Measurements from ENCODE around the gene NELFCD.
"Not testable (repeated sequence)": the region's sequence is repeated elsewhere in the genome, so short reads cannot be mapped to it uniquely, and the experiment has no call there.

Gene NELFCD

DNA sequence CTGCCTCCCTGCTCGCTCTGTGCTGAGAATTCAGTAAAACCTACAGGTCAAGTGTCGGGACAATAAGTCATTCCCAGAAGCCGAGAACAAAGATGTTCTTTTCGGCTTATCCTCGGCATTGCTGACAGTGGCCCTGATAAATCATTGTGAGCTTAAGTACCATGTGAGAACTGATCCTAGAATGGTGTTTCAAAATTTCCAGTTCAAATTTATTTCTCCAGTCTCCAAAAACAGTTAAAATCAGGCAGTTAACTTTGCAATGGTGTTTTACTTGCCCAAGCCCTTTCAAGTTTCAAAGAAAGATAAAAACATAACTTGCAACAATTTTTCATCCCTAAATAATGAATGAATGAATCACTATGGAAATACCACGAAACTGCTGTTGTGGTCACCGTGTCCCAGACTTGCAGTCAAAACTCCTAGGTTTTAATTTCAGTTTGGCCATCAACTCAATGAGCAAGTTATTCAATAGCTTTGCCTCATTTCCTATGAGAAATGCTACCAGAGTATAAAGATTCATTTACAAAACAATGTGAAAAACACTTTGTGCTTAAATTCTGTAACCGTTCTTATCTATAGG, 46.8 kb downstream of the NELFCD start:
- DNase-seq: no peak

DNA sequence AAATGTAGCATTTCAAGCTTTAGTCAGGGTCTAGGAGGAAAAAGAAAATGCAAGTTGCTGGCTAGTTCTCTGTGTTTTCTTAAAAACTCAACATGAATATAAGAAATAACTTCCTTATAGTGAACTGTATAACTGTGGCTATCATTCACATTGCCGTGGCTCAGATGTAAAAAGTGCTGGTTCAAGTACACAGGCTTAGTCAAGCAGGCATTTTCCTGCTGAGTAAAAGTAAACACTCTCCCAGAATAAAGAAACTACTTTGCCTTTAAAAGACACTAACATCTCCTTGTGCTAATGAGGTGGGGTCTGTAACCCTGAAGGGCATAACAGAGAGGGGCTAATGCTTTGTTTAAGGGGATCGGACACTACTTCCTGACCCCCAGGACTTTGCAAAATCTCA, 47.8 kb downstream of the NELFCD start:
- DNase-seq: no peak

DNA sequence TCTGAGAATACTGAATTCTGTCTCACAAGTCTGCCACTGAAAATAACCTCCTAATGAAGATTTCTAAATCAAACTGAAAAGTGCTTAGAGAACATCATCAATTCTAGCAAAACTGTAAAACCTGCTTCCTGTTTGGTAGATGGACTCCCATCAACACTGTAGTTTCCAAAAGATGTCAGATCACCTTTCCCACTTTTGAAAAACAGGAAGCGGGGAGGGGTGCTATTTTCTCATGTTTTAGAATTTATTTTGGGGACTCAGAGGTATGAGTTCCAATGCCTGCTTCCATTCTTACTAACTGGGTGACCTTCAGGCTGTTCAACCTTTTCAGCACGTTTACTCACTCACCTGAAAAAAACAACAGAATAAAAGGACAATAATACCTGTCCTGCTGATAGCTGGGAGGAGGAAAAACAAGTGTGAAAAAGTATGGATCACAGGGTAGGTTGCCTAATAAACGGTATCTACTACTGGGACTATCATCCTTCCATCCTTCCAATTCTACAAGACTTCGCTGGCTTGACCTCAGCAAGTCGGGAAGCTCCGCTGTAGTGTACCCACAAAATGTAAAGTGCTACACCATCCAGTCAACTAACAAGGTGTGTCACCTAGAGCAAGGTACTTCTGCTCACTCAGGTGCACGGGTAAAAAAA, 50.0 kb downstream of the NELFCD start:
- DNase-seq: no peak

DNA sequence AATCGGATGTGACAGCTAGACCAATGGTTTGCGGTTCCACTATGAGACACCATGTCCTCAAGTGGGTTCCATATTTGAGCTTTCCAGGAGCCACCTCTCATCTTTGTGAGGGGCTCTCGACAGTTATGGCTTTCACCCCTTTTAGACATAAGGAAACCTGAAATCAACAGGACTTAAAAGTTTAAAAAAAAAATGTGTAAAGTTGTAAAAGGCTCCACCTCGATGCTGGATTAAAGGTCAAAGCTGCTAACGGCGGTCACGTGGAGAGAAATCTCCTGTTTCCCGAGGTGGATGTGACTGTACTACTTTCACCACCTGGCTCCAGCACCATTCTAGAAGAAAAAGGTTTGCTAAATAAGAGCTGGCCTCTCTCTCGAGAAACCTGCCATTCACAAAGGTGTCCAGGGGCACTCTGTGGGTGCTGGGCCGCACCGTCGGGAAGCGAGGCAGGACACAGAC, 50.5 kb downstream of the NELFCD start:
- DNase-seq: peak; percentile 46

DNA sequence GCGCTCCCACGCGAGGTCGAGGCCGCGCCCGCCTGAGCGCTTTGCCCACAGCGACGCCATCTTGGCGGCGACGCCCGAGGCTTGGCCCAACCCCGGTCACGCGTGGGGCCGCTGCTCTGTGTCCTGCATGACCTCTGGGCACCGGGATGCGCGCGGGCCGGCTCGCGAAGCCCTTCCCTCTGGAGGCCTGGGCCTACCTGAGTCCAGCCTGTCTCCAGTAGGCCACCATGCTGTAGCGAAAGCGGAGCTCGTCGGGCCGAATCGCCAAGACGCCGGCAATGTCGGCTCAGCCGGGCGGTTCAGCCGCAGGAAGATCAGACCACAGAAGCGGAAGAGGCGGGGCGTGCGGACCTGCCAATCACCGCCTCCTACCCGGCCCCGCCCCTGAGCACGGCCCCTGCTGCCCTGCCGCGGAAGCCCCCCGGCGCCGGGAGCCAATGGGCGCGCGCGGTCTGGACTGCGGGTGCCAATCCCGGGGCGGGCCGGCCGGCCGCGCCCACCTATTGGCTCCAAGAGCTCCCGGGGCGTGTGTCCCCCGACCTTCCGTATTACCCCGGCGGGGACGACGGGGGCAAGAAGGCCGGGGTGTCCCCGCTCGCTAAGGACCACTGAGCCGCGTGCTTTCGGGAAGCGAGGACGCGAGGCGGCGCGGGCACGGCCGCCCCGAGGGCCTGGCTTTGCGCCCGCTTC, 51.1 kb downstream of the NELFCD start, which contains the start of gene ATP5F1E:
ATP5F1E (minus strand) TSS at position 313 of the 690 bp plus-strand sequence; CDS start at position 229, 84 bp downstream.
- DNase-seq: peak; percentile 97

DNA sequence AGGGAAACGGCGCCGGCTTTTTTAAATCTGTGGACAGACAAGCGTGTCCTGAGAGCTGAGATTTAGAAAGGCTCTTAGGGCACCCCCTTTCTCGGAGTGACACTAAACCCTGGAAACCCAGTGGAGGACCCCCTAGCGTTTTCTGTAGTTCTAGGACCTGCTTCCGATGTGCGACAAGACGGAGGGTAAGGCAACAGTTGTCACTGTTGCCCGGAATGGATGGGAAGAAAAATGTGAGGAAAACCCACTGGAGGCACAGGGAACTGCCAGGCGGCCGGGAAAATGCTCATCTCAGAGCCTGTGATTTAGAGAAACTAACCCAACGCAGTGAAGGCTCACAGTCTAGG, 51.6 kb downstream of the NELFCD start:
- DNase-seq: no peak

DNA sequence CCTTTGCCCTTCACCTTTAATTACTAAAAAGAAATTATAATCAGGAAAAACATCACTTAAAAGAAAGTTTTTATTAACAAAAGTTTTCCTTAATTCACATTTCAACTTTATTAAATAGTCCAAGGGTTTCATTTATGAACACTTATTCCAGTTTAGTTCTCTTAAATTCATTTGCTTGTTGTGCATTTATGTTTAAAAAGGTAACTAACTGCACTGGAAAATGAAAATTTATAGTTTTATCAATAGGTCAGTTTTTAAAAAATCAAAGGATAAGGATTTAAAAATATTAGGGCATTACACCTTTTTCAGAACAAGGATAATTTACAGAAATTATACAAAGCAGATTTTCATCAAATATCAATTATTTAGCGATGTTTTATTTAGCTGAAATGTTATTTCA, 52.0 kb downstream of the NELFCD start:
- no peak for DNase-seq

DNA sequence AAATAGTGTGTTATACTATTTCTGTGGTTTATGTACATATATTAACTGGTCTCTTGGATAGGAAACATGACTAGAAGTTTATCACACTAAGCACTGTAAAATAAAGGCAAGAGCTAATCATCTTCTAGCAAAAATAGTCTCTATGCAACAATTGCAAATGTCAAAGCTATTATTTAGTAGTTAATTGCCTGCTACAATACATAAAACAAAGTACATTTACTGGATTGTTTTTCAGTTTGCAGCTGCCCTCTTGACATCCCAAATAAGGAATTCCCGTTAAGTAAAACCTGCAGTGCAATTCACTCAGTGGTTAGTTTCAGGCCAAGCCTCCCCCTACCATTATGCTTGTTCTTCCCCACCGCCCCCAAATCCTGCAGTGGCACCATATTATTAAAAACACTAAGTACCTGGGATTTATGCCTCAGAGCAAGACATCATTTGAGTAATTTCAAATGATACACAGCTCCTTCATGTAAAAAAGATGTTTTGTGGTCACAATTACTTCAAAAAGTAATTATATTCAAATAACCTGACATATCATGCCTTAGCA, 52.6 kb downstream of the NELFCD start:
- DNase-seq: no peak

DNA sequence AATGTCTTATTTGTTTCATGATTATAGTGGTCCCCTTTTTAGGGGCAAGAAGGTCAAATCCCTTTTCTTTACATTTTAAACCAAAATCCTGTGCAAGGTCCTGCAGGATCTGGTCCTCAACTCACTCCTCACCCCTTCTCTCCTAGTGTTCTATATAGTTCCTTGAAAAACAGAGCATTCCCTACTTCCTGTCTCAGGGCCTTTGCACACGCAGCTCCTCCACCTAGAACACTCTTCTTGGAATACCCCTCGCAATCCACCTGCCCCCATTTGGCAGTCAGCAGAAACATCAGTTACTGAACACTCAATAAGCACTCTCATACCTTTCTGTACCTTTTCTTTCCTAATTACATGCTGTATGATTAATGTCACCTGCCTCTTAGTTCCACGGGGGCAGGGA, 54.3 kb downstream of the NELFCD start:
- no peak for DNase-seq

DNA sequence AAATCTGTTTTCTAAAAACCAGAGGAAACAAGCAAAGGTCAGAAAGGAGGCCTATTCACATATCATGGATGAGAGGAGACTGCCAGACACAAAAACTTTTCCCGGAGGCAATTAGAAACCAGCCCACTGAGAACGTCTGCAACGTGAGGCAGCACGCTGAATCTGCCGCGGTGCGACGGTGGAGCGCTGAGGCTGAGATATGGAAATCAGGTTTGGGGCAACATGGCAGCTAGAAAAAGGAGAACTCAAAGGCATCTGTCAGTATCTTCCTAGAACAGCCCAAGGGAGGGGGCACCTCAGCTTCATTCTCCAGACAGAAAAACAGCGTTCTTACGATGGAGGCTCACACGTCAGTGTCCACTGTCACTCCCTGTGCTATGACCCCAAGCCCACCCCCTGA, 56.3 kb downstream of the NELFCD start:
- no peak for DNase-seq

DNA sequence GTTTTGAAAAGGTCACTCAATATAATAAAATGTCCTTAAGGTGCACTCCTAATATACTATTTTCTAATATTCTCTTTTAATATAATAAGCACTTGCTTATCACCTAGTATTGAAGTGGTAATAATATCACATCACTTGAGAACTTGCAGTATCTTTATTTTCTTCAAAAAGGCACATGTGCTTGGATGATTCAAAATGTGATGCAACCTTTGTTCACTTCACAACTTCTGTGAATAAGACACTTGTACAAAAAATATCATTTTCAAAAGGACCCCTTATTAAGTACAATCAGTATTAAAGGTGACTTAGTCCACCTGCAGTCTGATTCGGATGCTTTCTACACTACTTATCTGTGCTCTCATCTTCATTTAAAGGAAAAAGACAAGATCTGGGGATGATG, 58.2 kb downstream of the NELFCD start:
- DNase-seq: no peak

DNA sequence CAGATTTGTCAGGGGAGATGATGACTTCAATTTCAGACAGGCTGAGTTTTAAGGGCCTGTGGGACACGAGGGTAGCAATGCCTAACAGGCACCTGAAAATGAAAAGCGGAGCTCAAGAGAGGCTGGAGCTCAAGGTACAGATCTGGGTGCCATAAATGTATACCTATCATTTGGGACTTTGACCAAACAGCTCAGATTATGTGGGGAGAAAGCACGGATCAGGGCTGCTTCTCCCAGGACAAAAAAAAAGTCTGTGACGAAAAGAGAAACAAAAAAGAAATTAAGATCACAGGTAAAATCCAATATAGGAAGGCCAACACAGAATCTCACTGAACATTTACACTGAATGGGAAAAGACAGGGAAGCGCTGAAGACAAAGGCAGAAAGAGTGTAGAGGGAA, 59.6 kb downstream of the NELFCD start:
- no peak for DNase-seq

DNA sequence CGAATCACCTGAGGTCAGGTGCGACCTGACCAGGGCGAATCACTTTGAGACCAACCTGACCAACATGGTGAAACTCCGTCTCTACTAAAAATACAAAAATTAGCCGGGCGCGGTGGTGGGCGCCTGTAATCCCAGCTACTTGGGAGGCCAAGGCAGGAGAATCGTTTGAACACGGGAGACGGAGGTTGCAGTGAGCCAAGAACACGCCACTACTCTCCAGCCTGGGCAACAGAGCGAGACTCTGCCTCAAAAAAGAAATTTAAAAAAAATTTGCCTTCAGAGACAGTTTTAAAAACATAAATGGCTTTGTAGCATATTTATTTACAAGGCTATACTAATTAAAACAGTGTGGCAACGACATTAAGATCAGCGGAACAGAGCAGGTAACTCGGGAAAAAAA, 60.4 kb downstream of the NELFCD start:
- not testable (repeated sequence) for DNase-seq

DNA sequence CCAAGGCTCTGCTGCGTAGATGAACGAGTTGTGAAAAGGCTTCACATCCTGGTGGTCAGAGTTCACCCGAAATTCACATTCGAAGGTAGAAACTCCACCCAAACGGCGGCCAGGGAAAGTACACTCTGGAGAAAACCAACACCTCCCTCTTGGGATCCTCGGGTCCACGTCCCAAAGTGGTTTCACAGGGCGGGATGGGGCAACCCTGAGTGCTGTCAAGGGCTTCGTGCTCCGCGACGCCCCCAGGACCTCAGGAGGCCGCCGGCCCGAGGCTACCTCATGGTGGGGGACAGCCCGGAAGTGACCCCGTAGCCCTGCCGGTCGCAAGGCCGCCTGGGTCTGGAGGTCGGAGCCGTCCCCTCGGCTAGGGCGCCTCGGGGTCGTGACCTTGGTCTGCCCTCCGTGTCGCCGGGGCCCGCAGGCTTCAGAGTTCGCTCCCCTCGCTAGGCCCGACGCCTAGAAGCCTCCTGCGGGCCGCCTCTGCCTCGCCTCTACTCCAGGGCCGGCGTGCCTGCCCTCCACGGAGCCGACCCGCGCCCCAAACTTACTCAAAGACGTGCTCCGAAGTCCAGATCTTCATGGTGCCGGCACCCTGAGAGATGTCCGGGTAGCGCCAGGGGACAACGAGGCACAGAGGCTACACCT, 61.2 kb downstream of the NELFCD start, which contains the start of gene PRELID3B:
PRELID3B (minus strand) TSS at position 636 of the 645 bp plus-strand sequence; CDS start at position 580, 56 bp downstream.
- DNase-seq: peak; percentile 47

DNA sequence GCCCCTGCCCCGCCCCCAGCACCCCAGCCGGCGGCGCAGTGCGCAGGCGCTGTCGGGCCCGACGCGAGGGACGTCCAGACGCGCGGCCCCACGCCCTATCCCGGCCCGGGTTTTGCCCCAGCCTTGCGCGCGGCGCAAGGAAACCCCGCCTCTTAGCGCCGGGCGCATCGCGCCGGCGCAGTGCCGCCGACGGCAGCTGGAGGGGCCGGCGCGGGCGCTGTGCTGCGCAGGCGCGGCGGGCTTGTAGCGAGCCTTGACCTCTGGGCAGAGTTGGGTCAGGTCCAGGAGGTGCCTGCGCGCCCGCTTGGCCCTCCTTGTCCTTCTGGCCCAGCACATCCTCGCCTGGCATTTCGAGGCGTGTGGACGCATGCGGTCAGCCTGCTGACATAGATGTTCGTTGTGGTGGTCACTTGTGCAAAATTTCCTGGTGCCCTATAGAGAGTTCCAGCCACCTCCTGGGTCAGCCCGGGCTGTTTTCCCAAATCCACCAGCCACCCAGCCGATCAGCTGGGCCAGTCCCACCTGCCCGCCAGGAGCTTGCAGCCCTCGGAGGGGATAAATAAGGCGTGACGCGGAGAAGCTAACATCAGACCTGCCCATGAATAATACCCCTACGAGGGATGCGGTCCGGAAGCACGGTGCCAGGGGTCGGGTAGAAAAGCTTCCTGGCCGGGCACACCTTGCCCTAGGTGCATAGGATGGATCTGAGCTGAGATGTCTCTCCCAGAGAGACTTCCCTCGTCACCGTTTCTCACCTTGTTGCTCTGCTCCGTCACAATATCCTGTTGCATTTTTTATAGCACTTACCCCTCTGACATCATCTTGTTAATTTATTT, 62.0 kb downstream of the NELFCD start:
- peak; percentile 95 for DNase-seq

DNA sequence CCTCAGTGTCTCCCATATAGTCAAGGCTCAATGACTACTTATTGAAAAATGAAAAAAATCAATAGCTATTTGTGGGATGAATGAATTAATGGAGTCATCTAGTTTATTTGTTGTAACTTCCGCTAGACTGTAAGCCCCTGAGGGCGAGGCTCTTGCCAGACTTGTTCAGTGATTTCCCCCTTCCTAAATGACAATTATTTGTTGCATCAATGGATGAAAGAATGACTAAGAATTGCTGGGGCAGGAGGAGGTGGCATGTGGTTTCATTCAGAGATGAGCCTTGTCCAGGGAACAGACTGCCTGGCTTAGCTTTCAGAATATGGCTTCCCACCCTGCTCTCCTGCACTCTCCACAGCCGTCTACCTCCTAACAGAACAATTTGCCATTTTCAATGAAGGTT, 62.6 kb downstream of the NELFCD start:
- peak; percentile 36 for DNase-seq

DNA sequence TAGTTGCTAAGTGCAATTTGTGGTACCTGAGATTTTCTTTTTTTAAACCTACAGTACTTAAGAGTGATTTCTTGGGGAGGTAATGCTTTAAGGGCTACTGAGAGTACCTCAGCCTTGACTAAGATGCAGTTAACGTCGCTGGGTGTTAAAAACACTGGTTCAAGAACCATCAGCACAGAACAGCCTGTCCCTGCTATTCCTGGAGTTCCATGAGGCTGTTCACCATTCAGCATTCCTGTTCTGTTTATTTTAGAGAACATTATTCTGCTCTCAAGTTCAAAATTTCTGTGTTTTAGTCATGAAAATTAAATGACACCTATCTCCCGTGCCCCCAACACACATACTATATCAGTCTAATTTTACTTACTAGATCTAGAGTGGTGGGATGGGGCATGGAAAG, 63.2 kb downstream of the NELFCD start:
- DNase-seq: peak; percentile 4

Measured in CD4-positive, alpha-beta T cell treated with Interleukin-21 for 1 hour (primary cell).